ENCODE measurements around the gene SRPRA.

The SRPRA gene

GRCh38 chr11:126262216-126262615, 6.5 kb downstream of the SRPRA start:
- TF ChIP-seq ZFP3 (tag by site-specific recombination; IDR thresholded peaks at IDR 0.05; ENCODE audit: low read depth) (no peak), ZNF513 (tag by site-specific recombination; IDR thresholded peaks at IDR 0.05) (no peak), ZNF561 (tag by site-specific recombination; IDR thresholded peaks at IDR 0.05; ENCODE audit: borderline replicate concordance) (no peak), REST (tag by site-specific recombination; IDR thresholded peaks at IDR 0.05) (no peak), WT1 (tag by site-specific recombination; IDR thresholded peaks at IDR 0.05) (no peak), ZNF280C (tag by site-specific recombination; IDR thresholded peaks at IDR 0.05) (no peak), ZNF248 (tag by site-specific recombination; IDR thresholded peaks at IDR 0.05) (no peak)
- peaks cover 9 to 83% of the 10 kb centered on the region in 2 experiments; a peak in 2 of 3 replicates for H3K36me3 ChIP-seq (ENCODE audit: control insufficient read depth in 2 of 2, insufficient read depth in 1 of 2, low read length in 2 of 2)
- ChIA-PET CTCF (interaction anchor here (0.6 kb wide), 1 partner anchor 440 kb away, joined by 3 read pairs; no protein-coding TSS in a partner anchor), POLR2A (interaction anchor here (0.8 to 1.5 kb wide), 2 partner anchors 15 to 51 kb away, joined by 4 read pairs; partner anchors contain the start of genes FAM118B and RPUSD4)
- H3K9me3 ChIP-seq (ENCODE audit: control insufficient read depth, insufficient read depth, low read depth, low read length) = no peaks in the 10 kb centered on the region
- no peaks in the 10 kb centered on the region for H3K4me1 ChIP-seq (ENCODE audit: control insufficient read depth, insufficient read depth, low read length)
- no peak overlapping the region for H3K4me3 ChIP-seq (ENCODE audit: low read depth, low read length)
- H3K27ac ChIP-seq (ENCODE audit: extremely low read depth, low read depth, low read length) = no peak overlapping the region

- ChIA-PET CTCF (interaction anchor here (0.6 kb wide), 1 partner anchor 336 kb away, joined by 3 read pairs; no protein-coding TSS in a partner anchor), POLR2A (interaction anchor here (1.1 kb wide), 1 partner anchor 14 kb away, joined by 4 read pairs; no protein-coding TSS in a partner anchor)
- Histone ChIP-seq H3K27ac (ENCODE audit: extremely low read depth, low read depth, low read length) (no peak overlapping the region), H3K36me3 (ENCODE audit: control insufficient read depth in 2 of 2, insufficient read depth in 1 of 2, low read length in 2 of 2) (peaks cover 5 to 76% of the 10 kb centered on the region in 2 experiments; a peak in 2 of 3 replicates), H3K9me3 (ENCODE audit: control insufficient read depth, insufficient read depth, low read depth, low read length) (no peaks in the 10 kb centered on the region), H3K4me1 (ENCODE audit: control insufficient read depth, insufficient read depth, low read length) (no peaks in the 10 kb centered on the region), H3K4me3 (ENCODE audit: low read depth, low read length) (no peak overlapping the region)
- TF ChIP-seq ZNF157 (tag by site-specific recombination; IDR thresholded peaks at IDR 0.05) = no peak
Observed at GRCh38 chr11:126257764-126258163, 10.9 kb downstream of the SRPRA start.

GRCh38 chr11:126257144-126257543, 11.6 kb downstream of the SRPRA start:
- CTCF ChIA-PET = no interaction called here
- H3K4me3 ChIP-seq (ENCODE audit: low read depth, low read length) = no peak overlapping the region
- no peaks in the 10 kb centered on the region for H3K4me1 ChIP-seq (ENCODE audit: control insufficient read depth, insufficient read depth, low read length)
- POLR2A ChIA-PET = no interaction called here
- no peaks in the 10 kb centered on the region for H3K9me3 ChIP-seq (ENCODE audit: control insufficient read depth, insufficient read depth, low read depth, low read length)
- TF ChIP-seq ZNF223 (tag by site-specific recombination; IDR thresholded peaks at IDR 0.05) (no peak), ZNF473 (tag by site-specific recombination; IDR thresholded peaks at IDR 0.05) (no peak), BCL11A (tag by site-specific recombination; IDR thresholded peaks at IDR 0.05; ENCODE audit: low read depth) (no peak), ZNF239 (tag by site-specific recombination; IDR thresholded peaks at IDR 0.05) (no peak), ZSCAN16 (tag by site-specific recombination; IDR thresholded peaks at IDR 0.05) (no peak), RBAK (tag by site-specific recombination; IDR thresholded peaks at IDR 0.05) (no peak), ZNF544 (tag by site-specific recombination; IDR thresholded peaks at IDR 0.05) (no peak), MZF1 (tag by site-specific recombination; IDR thresholded peaks at IDR 0.05; ENCODE audit: borderline replicate concordance) (no peak), SP7 (tag by site-specific recombination; IDR thresholded peaks at IDR 0.05) (no peak)
- no peak overlapping the region for H3K27ac ChIP-seq (ENCODE audit: extremely low read depth, low read depth, low read length)
- H3K36me3 ChIP-seq (ENCODE audit: control insufficient read depth in 2 of 2, insufficient read depth in 1 of 2, low read length in 2 of 2) = peaks cover 5 to 73% of the 10 kb centered on the region in 2 experiments; a peak in 2 of 3 replicates

Measured in HEK293 (cell line).